ENCODE results near the gene GPR12.

The GPR12 gene, protein sequence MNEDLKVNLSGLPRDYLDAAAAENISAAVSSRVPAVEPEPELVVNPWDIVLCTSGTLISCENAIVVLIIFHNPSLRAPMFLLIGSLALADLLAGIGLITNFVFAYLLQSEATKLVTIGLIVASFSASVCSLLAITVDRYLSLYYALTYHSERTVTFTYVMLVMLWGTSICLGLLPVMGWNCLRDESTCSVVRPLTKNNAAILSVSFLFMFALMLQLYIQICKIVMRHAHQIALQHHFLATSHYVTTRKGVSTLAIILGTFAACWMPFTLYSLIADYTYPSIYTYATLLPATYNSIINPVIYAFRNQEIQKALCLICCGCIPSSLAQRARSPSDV

DNA sequence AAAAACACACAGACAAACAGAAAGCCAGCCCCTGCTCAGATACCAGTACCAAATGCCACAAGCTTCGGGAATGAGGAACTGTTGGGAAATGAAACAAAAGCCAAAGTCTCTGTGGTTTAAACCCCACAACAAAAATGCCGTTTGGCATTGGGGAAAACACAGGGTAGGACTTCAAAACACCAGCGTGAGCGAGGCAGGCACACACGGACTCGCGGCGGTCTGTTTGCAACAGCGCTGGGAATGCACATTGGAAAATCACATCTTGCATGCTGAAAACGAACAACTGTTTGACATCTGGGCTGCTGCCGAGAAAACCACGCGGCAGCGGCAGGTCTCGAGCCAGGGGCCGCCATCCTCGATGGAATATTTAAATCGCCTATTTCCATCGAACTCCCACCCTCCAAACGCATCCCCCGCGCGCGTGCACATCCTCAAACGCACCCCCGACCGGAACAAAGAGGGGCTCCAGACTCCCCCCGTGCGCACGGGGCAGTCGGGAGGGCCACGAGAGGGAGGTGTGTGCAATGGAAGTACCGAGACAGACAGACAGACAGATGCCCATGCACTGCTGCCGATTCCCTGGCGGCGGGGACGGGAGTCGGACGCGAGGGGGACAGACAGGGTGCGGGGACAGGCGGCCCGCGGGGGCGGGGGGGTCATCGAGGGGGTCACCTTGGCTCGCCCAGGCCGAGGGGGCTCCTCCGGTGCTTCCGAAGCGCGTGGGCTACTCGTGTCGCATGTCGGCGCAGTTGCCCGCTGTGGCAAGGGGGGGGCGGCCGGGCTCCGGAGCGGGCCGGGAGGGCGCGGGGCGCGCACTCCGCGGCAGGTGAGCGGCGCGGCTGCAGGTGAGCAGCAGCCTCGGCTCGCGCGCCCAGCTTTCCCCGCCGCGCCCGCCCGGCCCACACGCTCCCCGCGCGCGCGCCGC lies at the start of gene GPR12:
Gene GPR12, minus strand, starts transcription at position 880 of the 925 bp plus-strand sequence. CDS start 959 bp downstream, outside the sequence.
- H3K27ac Mint-ChIP-seq, result no peak within 1 kb of the TSS
- H3K36me3 Mint-ChIP-seq, result no peaks in the 10 kb centered on the region
- no peaks in the 10 kb centered on the region for H3K9me3 Mint-ChIP-seq
- H3K4me1 Mint-ChIP-seq, result peaks cover 7% of the 10 kb centered on the region
- H3K27me3 Mint-ChIP-seq, result peaks cover 54% of the 10 kb centered on the region
- CTCF ChIA-PET, result no interaction called here
- DNase-seq, result no peak
- no peak within 1 kb of the TSS for H3K4me3 Mint-ChIP-seq

DNA sequence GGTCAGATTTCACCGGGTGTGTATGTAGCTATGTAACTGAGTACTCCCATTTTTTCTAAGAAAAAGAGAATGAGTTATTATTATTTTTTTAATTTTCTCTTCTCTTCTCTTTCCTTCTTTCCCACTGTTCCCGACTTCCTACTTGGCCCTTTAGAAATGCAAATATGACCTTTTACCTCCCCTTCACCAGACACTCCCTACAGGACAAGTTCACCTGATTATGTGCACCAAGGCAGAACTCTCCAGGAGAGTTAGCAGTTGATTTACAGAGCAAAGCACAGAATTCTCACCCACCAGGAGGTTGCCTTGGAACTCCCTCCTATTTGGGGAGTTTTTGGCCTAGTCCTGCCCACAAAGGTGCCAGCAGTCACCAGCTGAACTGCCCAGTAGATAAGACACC lies 49.5 kb upstream of the GPR12 start:
- Mint-ChIP-seq H3K4me3 (no peak overlapping the region), H3K4me1 (no peaks in the 10 kb centered on the region), H3K27me3 (peaks cover 18% of the 10 kb centered on the region), H3K27ac (no peak overlapping the region), H3K9me3 (no peaks in the 10 kb centered on the region), H3K36me3 (no peaks in the 10 kb centered on the region)
- no peak for DNase-seq
- CTCF ChIA-PET, result no interaction called here

DNA sequence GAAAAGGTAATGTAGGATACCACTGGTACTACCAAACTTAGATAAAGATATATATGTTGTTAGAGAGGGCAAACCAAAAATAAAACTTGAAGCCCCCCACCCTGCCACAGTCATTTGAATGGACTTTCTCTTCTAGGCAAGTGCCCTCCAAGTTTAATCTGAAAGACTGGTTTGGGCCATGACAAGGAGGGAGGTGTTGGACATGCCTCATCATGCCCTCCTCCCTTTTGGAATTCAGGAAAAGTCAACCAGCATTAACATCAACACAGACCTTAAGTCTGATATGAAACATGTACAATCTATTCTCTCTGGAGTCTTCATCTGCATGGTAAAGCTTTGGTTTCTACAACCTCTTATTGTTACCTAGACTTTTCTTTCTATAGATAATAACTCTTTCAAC lies 46.3 kb upstream of the GPR12 start:
- no peak overlapping the region for H3K4me3 Mint-ChIP-seq
- no peaks in the 10 kb centered on the region for H3K36me3 Mint-ChIP-seq
- no peak for DNase-seq
- CTCF ChIA-PET, result no interaction called here
- H3K27me3 Mint-ChIP-seq, result peaks cover 23% of the 10 kb centered on the region
- H3K27ac Mint-ChIP-seq, result no peak overlapping the region
- H3K9me3 Mint-ChIP-seq, result no peaks in the 10 kb centered on the region
- H3K4me1 Mint-ChIP-seq, result no peaks in the 10 kb centered on the region

DNA sequence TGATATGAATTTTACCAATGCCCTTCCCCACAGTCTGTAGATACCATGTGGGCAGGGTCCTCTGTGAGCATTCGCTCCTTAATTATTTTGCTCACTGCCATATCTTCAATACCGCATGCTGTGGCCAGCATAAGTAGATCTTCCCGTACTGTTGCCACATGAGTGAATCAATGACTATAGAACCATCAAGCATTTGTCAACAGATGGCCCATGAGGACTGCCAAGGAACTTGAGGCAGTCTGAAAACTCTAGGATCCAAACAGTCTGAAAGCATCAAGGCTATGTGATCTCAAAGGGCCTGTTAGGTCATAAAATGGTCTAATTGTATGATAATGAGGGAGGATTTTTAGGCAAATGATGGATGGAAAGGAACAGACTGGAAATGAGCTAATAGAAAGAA lies 27.4 kb upstream of the GPR12 start:
- CTCF ChIA-PET, result no interaction called here
- H3K36me3 Mint-ChIP-seq, result no peaks in the 10 kb centered on the region
- H3K4me1 Mint-ChIP-seq, result peaks cover 24% of the 10 kb centered on the region
- no peak overlapping the region for H3K27ac Mint-ChIP-seq
- H3K4me3 Mint-ChIP-seq, result no peak overlapping the region
- H3K27me3 Mint-ChIP-seq, result peaks cover 39% of the 10 kb centered on the region
- no peak for DNase-seq
- H3K9me3 Mint-ChIP-seq, result no peaks in the 10 kb centered on the region

DNA sequence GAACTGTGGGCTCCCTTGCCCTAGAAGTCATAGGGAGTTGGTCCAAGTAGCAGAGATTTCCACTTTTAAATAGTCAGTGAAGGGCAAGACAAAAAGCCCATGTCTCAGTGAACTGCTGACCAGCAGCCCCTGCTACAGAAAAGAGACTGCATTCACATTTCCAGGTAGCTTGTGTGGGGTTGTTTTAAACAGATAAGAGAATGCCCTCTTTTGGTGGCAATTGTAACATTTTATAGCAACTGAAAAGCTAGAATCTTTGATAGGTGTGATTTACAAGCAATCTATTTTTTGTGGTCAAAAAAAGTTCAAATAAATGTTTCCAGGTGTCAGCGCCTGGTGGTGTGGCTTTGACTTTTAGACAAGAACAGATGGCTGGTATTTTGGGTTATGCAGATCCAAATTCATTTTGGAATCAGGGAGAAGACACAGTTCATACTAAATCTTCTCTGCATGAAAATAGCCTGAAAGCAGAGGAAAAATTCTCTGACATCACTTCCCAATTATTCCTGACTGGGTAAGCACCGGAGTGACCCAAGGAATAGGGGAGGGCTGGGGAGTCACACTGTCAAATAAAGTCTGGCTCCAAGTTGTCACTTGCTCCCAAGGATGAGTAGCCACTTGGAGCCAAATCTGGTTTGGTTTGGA lies 26.2 kb upstream of the GPR12 start:
- no peak overlapping the region for H3K27ac Mint-ChIP-seq
- no peak overlapping the region for H3K4me3 Mint-ChIP-seq
- H3K9me3 Mint-ChIP-seq, result no peaks in the 10 kb centered on the region
- peaks cover 24% of the 10 kb centered on the region for H3K4me1 Mint-ChIP-seq
- H3K36me3 Mint-ChIP-seq, result no peaks in the 10 kb centered on the region
- peaks cover 39% of the 10 kb centered on the region for H3K27me3 Mint-ChIP-seq
- DNase-seq, result no peak
- CTCF ChIA-PET, result interaction anchor here (1.3 kb wide), 1 partner anchor 33 kb away, joined by 4 read pairs; no protein-coding TSS in a partner anchor

DNA sequence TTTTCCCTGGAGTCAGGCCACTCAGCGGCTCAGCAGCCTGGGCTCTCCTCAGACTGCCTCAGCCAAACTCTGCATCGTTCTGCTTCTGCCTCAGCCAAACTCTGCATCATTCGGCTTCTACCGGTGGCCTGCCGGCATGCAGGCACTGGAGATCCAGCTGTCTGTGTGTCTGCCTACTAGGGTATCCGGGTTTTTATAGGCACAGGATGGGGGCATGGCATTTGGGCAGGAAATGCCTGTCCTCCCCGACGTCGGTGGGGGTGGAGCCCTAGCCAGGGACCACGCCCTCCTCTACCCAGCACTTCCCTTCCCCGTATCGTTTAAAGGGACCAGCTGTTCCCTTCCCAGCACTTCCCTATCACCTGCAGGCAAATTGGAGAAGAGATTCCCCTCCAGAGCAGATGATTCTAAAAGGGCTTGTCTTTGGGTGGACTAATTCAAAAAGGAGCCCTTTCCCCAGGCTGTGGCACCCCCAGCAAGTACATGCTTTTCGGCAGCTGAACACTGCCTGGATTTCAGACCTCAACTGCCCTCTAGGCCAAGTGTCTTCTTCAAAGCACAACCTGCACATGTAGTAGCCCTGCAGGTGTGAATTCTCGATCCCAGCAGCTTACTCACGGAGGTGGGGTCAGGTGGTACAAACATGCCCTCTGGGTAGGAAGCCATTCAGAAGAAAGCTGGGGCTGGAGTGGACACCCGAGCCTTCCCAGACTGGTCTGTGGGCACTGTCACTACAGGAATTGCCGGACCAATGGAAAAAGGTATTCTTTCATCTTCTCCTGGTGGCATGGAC lies 25.4 kb upstream of the GPR12 start:
- H3K4me1 Mint-ChIP-seq, result peaks cover 24% of the 10 kb centered on the region
- peaks cover 40% of the 10 kb centered on the region for H3K27me3 Mint-ChIP-seq
- H3K36me3 Mint-ChIP-seq, result no peaks in the 10 kb centered on the region
- DNase-seq, result peak; percentile 69
- no peaks in the 10 kb centered on the region for H3K9me3 Mint-ChIP-seq
- no peak overlapping the region for H3K27ac Mint-ChIP-seq
- H3K4me3 Mint-ChIP-seq, result peak overlapping the region; percentile 41
- CTCF ChIA-PET, result interaction anchor here (1.3 kb wide), 1 partner anchor 32 kb away, joined by 4 read pairs; no protein-coding TSS in a partner anchor

DNA sequence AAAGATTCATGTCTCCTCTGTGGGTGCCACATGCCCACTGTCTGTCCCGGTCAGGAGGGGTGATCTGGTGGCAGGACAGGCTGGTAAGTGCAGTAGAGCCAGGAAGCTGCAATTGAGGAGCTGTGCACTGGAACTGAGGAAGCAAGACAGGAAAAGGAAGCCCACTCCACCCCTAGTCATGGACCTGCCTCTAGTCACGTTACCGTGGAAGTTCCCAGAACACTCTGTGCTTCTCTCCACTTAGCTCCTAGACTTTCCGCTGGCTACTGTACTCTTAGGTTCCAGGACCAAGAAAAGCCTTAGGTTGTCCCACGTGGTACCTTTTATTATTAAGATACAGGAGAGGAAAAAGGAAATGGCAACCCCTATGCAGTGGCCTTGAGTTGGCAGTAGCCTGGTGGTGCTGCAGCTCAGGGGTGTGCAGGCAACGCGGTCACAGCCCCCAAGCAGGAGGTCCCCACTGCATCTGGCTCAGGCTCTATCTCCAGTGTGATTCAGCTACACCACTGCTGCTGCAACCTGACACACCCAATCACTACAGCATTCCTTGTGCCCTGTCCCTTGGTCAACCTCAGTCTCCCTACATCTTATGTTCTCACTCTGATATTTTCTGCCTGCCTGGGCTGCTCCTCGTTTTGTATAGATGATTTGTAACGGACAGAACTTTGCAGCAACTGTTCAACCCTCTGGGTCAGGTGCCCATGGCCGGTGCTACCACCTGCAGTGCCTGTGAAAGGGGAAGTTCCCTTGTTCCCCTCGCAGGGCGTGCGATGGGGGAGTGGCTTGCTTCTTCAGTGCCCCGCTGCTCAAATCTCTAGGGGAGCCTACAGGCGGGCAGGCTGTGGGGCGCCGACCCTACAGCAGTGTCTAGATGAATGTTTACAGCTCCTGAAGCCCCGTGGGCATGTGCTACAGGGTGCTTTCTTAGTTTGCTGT lies 24.4 kb upstream of the GPR12 start:
- Mint-ChIP-seq H3K36me3 (no peaks in the 10 kb centered on the region), H3K4me1 (peaks cover 24% of the 10 kb centered on the region), H3K4me3 (peak overlapping the region; percentile 41), H3K27ac (no peak overlapping the region), H3K27me3 (peaks cover 45% of the 10 kb centered on the region), H3K9me3 (no peaks in the 10 kb centered on the region)
- no peak for DNase-seq
- CTCF ChIA-PET, result no interaction called here

DNA sequence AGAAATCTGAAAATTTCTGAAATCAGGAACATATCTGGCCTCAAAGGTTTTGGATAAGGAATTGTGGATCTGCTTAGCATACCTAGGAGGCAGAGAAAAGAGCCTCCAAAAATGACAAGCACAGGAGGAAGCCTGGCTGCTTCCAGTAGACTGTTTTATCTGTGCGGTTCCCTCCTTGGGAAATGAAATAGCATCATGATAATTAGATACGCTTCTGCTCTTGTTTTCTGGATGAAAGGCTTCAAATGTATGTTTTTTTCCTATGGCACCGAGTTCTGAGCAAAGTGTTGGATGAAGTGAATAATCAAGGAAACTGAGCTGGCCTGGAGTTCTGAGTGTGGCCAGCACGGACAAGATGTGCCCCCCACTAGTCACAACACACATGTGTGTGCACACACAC lies 19.8 kb upstream of the GPR12 start:
- DNase-seq, result no peak
- H3K4me3 Mint-ChIP-seq, result no peak overlapping the region
- peaks cover 34% of the 10 kb centered on the region for H3K27me3 Mint-ChIP-seq
- CTCF ChIA-PET, result no interaction called here
- H3K9me3 Mint-ChIP-seq, result no peaks in the 10 kb centered on the region
- no peak overlapping the region for H3K27ac Mint-ChIP-seq
- no peaks in the 10 kb centered on the region for H3K36me3 Mint-ChIP-seq
- peaks cover 10% of the 10 kb centered on the region for H3K4me1 Mint-ChIP-seq

DNA sequence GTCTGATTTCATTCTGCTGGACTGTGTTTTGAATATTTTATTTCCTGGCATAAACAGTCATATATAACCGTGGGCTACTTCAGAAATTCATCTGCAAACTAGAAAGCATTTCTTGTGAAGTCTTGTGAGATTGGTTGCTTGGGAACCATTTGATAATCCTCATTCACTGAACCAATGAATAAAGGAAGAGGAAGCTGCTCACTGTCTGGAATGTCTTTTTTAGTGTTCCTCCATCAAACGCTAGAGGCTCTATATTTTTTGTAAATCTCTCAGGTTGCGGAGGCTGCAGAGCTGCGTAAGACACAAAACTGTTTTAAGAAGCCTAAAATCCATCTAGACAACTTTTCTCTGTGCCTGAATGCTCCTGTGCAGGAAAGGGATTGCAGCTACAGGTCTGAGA lies 18.7 kb upstream of the GPR12 start:
- no peak overlapping the region for H3K4me3 Mint-ChIP-seq
- no peak for DNase-seq
- CTCF ChIA-PET, result no interaction called here
- H3K27ac Mint-ChIP-seq, result no peak overlapping the region
- H3K36me3 Mint-ChIP-seq, result no peaks in the 10 kb centered on the region
- no peaks in the 10 kb centered on the region for H3K9me3 Mint-ChIP-seq
- H3K4me1 Mint-ChIP-seq, result peaks cover under 1% of the 10 kb centered on the region
- H3K27me3 Mint-ChIP-seq, result peaks cover 28% of the 10 kb centered on the region

DNA sequence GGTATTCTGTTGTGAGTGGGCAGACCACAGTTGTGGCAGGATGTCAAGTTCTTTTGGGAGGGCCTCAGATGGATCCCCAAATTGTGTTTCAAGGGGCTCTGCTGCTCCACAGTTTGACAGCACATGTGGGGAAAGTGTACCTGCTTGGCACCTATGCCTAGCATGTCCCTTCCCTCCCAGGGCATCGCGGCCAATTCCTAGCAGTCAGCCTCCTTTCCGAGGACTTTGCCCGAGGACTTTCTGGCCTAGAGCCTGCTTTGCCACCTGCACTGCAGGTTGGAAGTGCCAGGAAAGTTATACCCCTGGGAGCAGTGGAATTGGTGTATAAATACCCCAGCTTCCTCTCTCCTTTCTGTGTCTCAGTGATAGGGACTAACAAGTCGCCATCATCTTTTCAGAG lies 11.9 kb upstream of the GPR12 start:
- H3K9me3 Mint-ChIP-seq, result no peaks in the 10 kb centered on the region
- H3K4me3 Mint-ChIP-seq, result no peak overlapping the region
- no peaks in the 10 kb centered on the region for H3K4me1 Mint-ChIP-seq

DNA sequence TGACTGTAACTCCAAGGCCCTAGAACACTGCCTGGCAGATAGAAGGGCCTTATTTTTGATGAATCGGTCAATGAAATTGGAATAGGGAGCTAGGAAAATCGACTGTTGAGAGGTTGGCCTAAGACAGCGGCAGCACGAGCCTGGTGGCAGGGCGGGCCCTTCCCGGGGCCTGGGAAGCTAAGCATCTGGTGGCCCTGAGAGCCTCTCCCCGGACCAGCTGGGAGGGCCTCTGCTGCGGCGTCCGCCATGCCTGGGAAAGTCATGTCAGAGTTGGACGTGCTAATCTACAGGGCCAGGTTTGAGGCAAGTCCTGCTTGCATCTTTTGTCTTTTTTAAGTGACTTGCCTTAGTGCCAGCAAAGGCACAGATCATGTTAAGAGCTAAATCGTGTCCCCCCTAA lies 11.2 kb upstream of the GPR12 start:
- Mint-ChIP-seq H3K9me3 (no peaks in the 10 kb centered on the region), H3K27ac (no peak overlapping the region), H3K27me3 (peaks cover under 1% of the 10 kb centered on the region), H3K4me3 (no peak overlapping the region), H3K36me3 (no peaks in the 10 kb centered on the region), H3K4me1 (no peaks in the 10 kb centered on the region)
- DNase-seq, result no peak
- CTCF ChIA-PET, result no interaction called here

More for the DNA sequence above, 11.9 kb upstream of the GPR12 start:
- CTCF ChIA-PET, result no interaction called here
- H3K27me3 Mint-ChIP-seq, result peaks cover 4% of the 10 kb centered on the region
- H3K36me3 Mint-ChIP-seq, result no peaks in the 10 kb centered on the region
- H3K27ac Mint-ChIP-seq, result no peak overlapping the region
- no peak for DNase-seq

DNA sequence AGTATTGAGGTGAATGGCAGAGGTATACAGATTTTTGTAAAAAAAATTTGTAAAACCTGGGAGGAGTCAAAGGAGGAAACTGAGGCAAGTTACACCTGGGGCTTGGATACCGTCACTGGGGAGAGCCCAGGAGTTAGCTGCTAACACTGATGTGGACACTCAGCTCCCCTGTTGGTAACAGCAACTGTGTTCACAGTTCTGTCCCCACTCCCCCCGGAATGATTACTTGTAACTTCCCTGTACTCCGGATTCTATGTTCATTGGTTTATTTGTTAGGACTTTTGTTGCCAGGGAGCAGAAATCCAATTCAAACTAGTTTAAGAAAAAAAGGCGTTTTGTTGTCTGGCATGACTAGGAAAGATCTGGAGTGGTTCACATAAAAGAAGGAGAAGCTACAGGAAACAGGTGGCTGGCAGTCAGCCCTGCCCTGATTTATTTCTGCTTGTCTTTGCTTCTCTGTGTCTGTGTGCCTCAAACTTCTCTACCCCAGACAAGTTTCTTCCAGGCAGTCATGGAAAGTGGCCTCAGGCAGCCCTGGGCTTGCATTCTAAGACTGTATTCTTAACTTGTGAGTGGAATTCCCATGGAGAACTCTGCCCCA lies 2.3 kb upstream of the GPR12 start:
- Mint-ChIP-seq H3K27me3 (peaks cover 57% of the 10 kb centered on the region), H3K36me3 (no peaks in the 10 kb centered on the region), H3K9me3 (no peaks in the 10 kb centered on the region), H3K4me3 (no peak overlapping the region), H3K4me1 (peaks cover 7% of the 10 kb centered on the region), H3K27ac (no peak overlapping the region)
- DNase-seq, result no peak
- CTCF ChIA-PET, result interaction anchor here (1.5 kb wide), 1 partner anchor 110 kb away, joined by 3 read pairs; no protein-coding TSS in a partner anchor
